SK-N-DZ (cell line): ENCODE data around the gene KRCC1. TPM values are rescaled to one million over a fixed set of nuclear protein-coding genes. Genes with fewer than 3 reads are reported as not detected.

Experiments used
- DNase-seq: peaks from one replicate; pipeline ENCODE4 v3.0.0-alpha.2; 2015; ENCODE audit warnings: low spot score
- polyA plus RNA-seq, 2 experiments: library from polyadenylated mRNA; depleted of rRNA; stranded (reverse); fragments of >200 nt; gene quantifications; 2 replicates each; pipeline ENCODE4 v1.2.3, GENCODE V29; 2014

The KRCC1 gene
- 11.0 and 12.2 TPM in 2 replicates for polyA plus RNA-seq (2014; cell fraction: cytosol; rRNA removed)
- 10.0 and 10.6 TPM in 2 replicates for polyA plus RNA-seq (2014; cell fraction: nucleus; rRNA removed)

GRCh38 chr2:88055371-88056128 lies at the start of gene KRCC1:
Gene KRCC1, minus strand, starts transcription at chr2:88055783. Its CDS starts 27,220 bp downstream, at chr2:88028563.
- DNase-seq: peak; percentile 94

GRCh38 chr2:88100489-88100858 lies 44.9 kb upstream of the KRCC1 start:
- DNase-seq: no peak

- DNase-seq: no peak
Observed at GRCh38 chr2:88099798-88100488, 44.4 kb upstream of the KRCC1 start.

- no peak for DNase-seq
Observed at GRCh38 chr2:88098558-88098900, 42.9 kb upstream of the KRCC1 start.

DNA sequence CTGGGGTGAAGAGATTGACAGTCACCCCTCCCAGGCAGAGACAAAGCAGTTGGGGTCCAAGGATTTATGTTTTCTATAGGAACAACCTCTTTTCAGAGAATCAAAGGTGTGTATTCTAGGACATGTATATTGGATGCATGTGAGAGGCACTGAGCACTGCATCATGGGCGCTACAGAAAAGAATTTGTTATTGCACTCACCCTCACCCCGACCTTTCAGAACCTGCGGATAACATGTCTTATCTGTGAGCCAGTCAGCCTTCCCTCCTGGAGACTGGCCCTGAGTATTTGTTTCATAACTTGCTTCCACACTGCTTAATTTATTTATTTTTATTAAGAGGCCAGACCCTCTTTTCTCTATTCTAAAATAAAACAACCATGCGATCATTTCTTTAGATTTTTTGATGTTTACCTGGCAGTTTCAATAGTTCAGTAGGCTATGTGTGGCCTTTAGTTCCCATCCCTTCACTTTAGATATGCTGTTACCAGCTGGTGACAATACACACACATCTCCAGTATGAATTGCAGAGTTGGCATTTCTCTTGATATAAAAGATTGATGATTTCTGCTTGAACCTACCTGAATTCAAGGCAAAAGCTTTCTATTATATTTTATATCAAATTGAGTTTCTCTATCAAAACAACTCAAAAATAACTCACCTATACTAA lies 42.4 kb upstream of the KRCC1 start:
- no peak for DNase-seq

DNA sequence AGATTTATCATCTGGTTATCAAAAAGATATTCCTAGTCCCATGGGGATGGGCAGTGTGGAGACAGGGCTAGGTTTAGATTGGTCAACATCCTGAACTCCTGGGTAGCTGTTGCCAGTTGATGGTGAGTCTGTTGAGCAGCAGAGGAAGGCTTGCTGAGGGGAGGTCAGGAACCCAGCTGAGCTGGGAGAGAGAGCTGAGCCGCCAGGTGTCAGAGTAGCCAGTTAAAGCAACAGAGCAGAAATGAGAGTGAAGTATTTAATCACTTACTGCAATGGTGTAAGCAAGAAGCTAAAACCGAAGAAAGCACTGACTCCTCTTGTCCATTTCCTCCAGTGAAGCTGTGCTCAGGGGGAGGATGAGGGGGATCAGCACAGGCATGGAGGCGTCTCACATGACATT lies 41.6 kb upstream of the KRCC1 start:
- DNase-seq: no peak

DNA sequence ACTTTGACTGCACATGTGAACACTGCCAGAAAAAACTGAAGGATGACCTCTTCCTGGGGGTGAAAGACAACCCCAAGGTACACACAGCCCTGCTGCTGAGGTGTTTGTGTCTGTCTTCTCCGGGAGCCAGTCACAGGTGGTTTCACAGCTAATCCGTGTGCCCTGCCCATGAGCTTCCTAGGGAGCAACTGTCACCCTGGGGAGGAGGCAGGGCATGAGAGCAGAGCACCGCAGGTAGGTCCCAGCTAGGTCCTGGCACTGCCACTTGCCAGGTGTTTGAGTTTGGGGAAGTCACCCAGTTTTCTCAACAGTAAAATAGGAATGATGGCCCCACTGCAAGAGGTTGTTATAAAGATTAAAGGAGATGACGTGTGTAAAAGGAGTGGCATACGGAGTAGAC lies 41.1 kb upstream of the KRCC1 start:
- DNase-seq: no peak

DNA sequence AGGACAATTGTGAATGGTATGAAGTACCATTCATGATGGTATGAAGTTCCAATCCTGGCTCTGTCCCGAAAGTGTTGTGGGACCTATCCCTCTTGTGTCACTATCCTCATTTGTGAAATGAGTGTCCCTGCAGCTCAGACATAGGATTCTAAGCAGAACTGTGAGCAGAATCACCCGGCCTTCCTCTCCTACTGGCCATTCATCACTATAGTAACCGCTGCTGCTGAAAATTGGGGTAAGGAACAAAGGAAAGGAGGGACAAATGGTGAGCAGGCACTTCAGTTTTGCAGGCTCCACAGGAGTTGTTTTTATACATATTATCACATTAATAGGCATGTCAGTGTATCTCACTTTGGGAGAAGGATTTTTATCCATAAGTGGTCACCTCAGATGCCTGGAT lies 39.4 kb upstream of the KRCC1 start:
- no peak for DNase-seq

- DNase-seq: no peak
Observed at GRCh38 chr2:88092773-88093172, 37.2 kb upstream of the KRCC1 start.

- DNase-seq: no peak
Observed at GRCh38 chr2:88091943-88092342, 36.4 kb upstream of the KRCC1 start.

GRCh38 chr2:88090446-88091283 lies 35.1 kb upstream of the KRCC1 start:
- DNase-seq: no peak

- DNase-seq: no peak
Observed at GRCh38 chr2:88088999-88089398, 33.4 kb upstream of the KRCC1 start.

DNA sequence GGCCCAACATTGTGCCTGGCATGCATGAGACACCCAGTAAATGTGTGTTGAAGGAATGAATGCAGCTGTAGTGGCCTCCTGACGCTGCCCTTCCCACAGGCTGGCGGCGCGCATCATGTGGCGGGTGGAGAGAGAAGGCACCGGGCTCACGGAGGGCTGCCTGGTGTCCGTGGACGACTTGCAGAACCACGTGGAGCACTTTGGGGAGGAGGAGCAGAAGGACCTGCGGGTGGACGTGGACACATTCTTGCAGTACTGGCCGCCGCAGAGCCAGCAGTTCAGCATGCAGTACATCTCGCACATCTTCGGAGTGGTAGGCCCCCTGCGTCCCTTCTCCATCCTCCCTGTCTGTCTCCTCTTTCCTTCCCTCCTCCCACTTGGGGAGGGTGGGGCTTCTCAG lies 32.2 kb upstream of the KRCC1 start:
- DNase-seq: no peak

- no peak for DNase-seq
Observed at GRCh38 chr2:88087073-88087472, 31.5 kb upstream of the KRCC1 start.

- DNase-seq: no peak
Observed at GRCh38 chr2:88086401-88086800, 30.8 kb upstream of the KRCC1 start.

- DNase-seq: no peak
Observed at GRCh38 chr2:88085602-88086001, 30.0 kb upstream of the KRCC1 start.

DNA sequence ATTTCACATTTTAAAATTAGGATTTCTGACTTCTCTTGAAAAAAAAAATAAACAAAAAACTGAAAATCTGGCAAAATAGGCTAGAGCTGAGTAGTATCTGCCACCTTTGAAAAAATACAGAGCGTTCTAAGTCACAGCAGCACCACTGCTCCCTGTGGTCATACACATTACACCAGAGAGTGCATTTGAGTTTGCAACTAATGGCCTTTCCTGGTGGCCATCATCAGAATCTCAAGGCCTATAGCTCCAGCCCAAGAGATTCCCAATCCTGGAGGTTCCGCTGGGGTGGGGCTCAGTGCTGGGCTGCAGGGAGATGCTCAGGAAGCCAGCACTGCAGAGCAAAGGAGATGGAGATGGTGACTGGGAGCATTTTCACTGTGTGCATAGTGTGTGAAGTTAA lies 29.5 kb upstream of the KRCC1 start:
- DNase-seq: no peak

GRCh38 chr2:88082781-88083180 lies 27.2 kb upstream of the KRCC1 start:
- DNase-seq: no peak

GRCh38 chr2:88081924-88082608 lies 26.5 kb upstream of the KRCC1 start:
- no peak for DNase-seq

GRCh38 chr2:88080545-88080944 lies 25.0 kb upstream of the KRCC1 start:
- DNase-seq: no peak

DNA sequence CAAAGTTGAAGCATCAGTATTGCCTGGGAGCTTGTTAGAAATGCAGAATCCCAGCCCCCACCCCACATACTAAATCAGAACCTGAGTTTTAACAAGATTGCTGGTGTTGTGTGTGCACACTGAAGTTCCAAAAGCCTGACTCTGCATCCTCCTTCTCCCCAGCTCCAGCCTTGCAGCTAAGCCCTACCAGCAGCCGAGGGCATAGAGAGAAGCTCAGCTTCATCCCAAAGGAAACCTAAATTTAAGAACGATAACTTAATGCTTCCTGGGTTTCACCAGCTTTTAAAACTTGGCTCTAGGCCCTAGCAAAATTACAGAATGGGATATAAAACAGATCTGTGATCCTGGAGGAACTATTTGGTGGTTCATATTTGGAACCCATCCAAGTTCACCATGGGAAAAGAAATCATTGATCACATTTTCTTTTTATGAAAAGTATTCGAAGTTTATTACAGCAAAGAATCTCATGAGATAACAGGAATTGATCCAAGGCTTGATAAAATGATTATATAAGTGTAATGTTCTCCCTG lies 23.1 kb upstream of the KRCC1 start:
- no peak for DNase-seq
